Renal cortex interstitium (tissue), 11 donors: ENCODE data around the gene MARCHF11. TPM values are rescaled to one million over a fixed set of nuclear protein-coding genes. Genes with fewer than 3 reads are reported as not detected.

Experiments used
- DNase-seq, 11 donors: peaks; one replicate each; pipeline ENCODE4 v3.0.0-alpha.2; 2013; ENCODE audit warnings: low read depth in 9 of 11, low spot score in 4 of 11; ENCODE audit errors: extremely low read depth in 1 of 11
- polyA plus RNA-seq, 3 donors: library from polyadenylated mRNA; unstranded; fragments of 120-200 nt; gene quantifications; one replicate each; pipeline ENCODE4 v1.2.1, GENCODE V29; 2013; ENCODE audit not compliant: insufficient read length in 3 of 3

Gene MARCHF11
- polyA plus RNA-seq, 3 donors = 1.2 to 4.8 (median 2.7) TPM

DNA sequence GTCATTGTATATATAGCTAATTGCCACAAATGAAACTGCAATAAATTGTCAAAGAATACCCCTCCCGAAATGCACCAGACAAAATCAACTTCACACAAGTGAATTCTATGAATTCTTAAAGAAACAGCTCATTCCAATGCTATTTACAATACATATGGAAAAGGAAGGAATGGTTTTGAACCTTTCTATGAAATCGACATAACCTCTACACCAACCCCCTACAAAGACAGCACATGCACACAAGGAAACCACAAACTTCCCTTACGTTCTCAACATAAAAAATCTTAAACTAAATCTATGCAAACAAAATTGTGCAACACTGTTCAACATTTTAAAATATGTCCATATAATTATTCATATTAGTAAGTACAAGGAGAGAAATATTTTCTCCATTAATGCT lies 39.2 kb downstream of the MARCHF11 start:
- DNase-seq = no peak

GRCh38 chr5:16137177-16137576 lies 42.4 kb downstream of the MARCHF11 start:
- DNase-seq = no peak

DNA sequence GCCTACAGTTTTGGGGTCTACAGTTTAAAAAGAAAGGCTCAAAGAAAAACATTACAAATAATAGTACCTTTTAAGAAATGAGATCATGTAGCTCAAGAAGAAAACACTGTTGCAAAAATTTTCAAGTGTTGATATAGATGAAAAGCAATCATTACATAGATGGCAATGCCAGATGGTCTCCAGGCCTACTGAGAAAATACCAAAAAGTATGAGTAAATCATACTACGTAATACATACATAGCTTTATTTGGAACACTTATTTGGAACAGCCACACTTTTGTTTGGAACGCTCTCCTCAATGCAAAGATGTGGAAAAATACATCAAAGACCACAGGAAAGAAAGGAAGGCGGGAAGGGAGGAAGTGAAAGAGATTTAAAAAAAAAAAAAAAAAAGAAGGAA lies 44.1 kb downstream of the MARCHF11 start:
- DNase-seq = no peak

DNA sequence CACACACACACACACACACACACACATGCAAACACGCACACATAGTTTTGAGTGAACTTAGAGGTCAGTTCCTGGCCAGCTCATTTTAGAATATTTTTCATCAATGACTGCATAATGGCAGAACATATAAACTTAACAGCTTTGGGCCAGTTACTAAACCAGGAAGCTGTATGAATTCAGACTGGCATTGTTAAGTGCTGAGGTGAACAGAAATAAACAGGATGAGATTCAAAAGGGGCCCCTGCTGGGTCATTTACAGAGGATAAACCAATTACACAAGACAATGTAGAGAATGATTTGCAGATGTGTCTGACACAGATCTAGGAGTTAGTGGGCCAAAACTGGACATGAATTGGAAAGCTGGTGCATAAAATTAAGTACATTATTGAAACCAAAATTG lies 44.6 kb downstream of the MARCHF11 start:
- no peak for DNase-seq

DNA sequence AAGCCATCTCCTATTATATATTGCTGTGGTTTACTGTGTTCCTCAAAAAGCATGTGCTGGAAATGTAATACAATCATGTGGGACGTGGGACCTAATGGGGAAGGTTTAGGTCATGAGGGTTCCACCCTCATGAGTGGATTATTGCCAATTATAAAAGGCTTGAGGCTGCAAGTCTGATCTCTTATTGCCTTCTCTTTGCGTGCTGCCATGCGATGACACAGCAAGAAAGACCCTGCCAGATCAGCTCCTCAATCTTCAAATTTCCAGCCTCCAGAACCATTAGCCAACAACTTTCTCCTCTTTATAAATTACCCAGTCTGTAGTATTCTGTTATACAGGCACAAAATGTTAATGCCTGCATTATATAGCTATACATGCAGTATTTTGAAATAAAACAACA lies 45.4 kb downstream of the MARCHF11 start:
- DNase-seq = no peak

DNA sequence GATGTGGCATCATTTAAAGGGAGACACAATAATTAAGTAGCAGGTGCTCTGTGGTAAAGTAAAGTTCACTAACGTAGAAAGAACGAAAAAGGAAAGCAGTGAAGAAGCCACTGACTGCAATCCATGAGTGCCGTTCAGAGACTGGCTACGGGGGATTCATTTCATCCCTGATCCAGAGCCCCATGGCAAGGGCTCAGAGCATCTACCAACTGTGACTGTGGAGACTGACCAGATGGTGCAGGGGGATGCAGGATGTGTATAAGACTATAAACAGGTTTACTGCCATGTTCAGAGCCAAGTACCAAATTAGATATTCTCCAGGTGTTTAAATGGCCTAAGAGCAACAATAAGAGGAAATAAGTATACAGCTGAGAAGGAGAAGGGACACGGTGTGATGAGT lies 47.7 kb downstream of the MARCHF11 start:
- DNase-seq = no peak

- no peak for DNase-seq
Observed at GRCh38 chr5:16128944-16129343, 50.6 kb downstream of the MARCHF11 start.

GRCh38 chr5:16127865-16128544 lies 51.6 kb downstream of the MARCHF11 start:
- DNase-seq = no peak

- no peak for DNase-seq
Observed at GRCh38 chr5:16120579-16120978, 59.0 kb downstream of the MARCHF11 start.

- DNase-seq = no peak
Observed at GRCh38 chr5:16119790-16120189, 59.8 kb downstream of the MARCHF11 start.

DNA sequence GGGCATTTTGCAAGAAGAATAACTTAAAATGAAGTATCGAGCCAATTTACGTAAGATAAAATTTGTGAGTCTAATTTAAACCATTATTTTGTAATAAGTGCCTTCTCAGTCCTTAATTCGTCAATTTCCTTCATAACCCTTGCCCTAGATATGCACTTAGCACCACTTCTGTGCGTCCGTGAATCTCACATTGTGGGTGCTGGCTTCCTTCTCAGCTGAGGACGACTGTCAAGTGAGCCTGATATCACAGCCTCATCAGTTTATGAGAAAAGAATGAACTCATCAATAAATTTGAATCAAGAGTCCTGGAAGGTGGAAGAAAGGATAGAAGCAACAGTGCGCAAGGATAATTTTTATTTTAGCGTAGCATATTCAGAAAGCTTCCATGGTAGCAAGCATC lies 64.5 kb downstream of the MARCHF11 start:
- no peak for DNase-seq

- no peak for DNase-seq
Observed at GRCh38 chr5:16108418-16108817, 71.2 kb downstream of the MARCHF11 start.

- no peak for DNase-seq
Observed at GRCh38 chr5:16104961-16105360, 74.6 kb downstream of the MARCHF11 start.

- no peak for DNase-seq
Observed at GRCh38 chr5:16095612-16096011, 84.0 kb downstream of the MARCHF11 start.

- no peak for DNase-seq
Observed at GRCh38 chr5:16090270-16090669, 89.3 kb downstream of the MARCHF11 start.

DNA sequence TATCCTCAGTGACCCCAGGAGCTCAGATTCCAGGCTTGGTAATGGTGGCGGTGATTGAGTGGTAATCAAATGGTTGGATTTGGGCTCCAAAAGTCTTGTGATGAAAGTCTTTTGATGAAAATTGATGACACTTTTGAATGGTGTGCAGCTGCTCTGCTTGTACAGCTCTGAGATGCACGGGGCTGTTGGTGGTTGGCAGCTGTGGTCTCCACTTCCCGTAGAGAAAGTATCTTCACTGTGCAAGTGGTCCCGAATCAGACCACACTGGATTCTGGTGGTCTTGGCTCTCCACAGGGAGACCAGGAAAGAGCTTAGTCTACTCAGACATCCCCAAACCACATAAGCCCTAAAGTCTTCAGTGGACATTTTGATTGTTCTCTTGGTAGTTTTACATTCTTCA lies 96.6 kb downstream of the MARCHF11 start:
- DNase-seq = no peak

- no peak for DNase-seq
Observed at GRCh38 chr5:16082053-16082452, 97.5 kb downstream of the MARCHF11 start.

GRCh38 chr5:16081376-16081955 lies 98.1 kb downstream of the MARCHF11 start:
- no peak for DNase-seq

DNA sequence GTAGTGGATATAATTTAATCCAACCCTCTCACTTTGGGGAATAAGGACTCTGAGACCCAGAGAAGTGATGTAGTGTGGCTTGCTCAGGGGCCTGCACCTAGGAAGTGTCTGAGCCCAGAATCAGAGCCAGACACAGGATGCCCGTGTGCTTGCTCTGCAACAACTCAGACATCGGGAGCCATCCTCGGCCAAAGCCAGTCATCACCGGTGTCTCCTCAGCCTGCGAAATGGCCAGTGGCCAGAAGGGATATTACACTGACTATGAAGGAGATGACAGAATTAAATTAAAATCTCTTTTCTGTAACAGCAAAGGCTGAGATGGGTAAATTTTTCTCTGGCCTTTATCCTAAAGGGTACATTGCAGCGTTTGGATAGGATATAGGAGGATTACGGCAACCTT lies 102.9 kb downstream of the MARCHF11 start:
- no peak for DNase-seq

DNA sequence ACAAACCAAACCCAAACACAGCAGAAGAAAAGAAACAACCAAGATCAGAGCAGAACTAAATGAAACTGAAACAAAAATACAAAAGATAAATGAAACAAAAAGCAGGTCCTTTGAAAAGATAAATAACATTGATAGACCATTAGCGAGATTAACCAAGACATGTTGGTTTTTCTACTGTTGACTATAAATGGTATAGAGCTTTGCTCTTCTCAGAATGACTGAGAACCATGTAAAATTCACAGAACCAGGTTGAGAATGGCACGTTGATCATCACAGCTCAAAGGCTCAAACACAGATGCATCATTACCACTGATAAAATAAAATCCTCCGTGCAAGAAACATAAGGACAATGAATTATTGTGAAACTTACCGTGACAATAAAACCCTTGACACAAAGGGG lies 105.2 kb downstream of the MARCHF11 start:
- DNase-seq = no peak

- no peak for DNase-seq
Observed at GRCh38 chr5:16072616-16073015, 107.0 kb downstream of the MARCHF11 start.
